RKO (cell line): Measurements from ENCODE around the gene PGGHG.

Source experiments
- DNase-seq: peaks from one replicate; pipeline ENCODE4 v3.0.0-alpha.2; 2016; ENCODE audit warnings: low spot score

PGGHG gene

DNA sequence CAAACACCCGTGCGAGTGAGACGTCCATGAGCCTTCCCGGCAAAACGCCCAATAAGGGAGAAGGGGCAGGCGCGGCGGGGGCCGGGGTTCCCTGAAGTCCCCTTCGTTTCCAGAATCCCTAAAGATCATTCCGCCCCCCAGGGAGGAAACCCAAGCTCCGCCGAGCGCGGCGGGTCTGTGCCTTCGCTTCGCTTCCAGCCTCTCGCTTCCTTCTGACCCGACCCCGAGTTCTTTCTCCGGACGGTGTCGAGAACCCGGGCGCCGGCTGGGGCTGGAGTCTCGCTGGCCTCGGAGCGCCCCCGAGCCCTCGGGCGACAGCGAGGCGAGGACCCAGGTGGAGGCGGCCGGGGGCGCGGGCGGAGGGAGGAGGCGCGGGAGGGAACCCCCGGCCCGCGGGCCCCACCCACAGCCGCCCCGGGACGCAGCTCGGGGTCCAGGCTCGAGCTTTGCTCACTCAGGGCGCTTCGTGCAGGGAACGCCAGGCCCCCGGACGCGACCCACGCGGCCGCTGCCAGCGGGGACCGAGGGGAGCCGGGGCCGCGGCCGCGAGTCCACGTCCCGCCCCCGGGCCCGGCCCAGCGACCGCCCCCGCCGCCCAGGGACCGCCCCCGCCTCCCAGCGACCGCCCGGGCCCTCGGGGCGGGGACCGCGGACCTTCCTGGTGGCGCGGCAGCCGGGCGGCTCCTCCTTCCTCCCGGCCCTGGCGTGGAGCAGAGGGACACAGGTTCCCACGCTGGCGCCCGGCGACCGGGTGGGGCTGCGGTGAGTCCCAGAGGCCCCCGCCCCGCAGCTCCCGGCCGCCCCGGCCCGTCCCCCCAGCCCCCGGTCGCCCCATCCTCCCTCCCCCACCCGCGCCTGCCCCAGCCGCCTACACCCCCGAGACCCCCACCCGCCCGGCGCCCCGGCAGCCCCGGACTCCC lies at the start of gene PGGHG:
Gene PGGHG (plus strand): TSS at position 649 of the 920 bp plus-strand sequence. CDS start 691 bp downstream, outside the sequence.
- peak; percentile 58 for DNase-seq

DNA sequence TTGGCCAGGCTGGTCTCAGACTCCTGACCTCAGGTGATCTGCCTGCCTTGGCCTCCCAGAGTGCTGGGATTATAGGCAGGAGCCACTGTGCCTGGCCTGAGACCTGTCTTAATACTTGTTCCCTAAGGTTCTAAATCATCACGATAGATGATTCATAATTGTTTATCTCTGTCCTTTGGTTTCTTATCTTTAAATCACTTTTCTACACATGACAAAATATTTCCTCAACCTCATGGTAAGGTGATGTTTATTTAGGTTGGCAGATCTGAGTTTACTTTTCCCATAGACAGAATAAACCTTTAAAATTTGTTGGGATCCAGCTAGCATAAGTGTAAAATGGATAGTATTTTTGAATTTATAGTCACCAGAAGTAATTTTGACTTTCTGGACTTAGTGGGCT lies 48.6 kb upstream of the PGGHG start:
- no peak for DNase-seq

DNA sequence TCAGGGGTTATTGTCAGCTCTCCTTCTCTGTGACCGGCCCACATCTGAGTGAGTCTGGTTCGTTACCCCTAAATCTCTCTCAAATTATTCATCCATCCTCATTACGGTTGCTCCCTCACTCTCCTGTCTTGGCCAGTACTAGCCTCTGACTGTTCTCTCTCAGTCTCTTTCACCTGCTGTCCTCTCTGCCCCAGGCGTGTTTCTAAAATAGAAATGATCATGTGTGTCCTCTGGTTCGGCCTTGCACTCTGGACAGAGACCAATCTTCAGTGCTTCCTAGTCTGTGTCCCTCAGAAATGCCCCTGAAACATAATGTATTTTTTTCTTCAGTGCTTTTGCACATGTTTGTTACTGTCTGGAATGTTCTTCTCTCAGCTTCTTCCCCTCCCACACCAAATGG lies 47.3 kb upstream of the PGGHG start:
- no peak for DNase-seq

DNA sequence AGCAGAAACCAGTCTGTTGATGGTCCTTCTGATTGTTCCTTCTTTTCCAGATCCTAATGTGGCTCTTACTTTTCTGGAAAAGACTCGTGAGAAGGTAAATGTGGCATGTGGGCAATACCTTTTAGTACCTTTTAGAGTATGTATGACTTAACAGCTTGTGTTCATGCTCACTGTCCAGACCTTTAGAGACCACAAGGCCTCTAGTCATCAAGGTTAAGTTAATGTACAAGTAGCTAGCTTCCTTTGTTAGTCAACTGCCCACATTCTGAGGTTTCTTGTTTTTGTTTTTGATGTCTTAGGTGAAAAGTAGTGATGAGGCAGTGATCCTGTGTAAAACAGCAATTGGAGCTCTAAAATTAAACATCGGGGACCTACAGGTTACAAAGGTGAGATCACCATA lies 44.5 kb upstream of the PGGHG start:
- no peak for DNase-seq

DNA sequence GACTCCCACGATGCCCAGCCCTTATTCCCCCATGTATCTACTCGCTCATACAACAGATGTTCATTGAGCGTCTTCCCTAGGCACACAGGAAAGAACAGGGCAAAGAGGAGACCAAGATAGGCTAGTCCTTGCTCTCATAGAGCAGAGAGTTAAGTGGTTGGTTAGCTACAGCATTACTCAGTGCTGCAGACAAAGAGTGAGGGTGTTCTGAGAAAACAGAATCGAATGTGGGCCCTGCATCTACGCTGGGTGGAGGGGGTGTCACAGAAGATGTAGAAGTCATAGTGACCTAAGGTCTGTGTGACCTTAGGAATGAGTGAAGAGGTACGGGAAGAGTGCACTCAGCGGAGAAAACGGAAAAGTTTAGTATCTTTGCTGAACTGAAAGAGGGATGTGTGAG lies 39.9 kb upstream of the PGGHG start:
- no peak for DNase-seq

DNA sequence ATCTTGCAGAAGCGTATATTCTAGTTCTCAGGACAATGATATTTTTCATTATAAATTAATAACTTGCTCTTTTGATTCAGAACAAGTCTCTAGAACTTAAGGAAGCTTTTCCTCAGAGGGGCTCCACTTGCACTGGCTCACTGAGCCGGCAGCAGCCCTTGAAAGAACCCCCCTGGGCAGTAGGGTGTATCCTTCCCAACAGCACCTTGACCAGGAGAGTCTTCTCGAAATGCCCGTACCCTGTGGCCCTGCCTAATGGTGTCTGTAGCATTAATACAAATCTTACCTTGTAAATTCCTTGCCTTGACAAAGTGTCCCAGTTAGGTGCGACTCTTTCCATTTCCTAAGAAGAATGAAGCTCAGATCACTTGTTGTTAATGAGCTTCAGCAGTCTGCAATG lies 38.7 kb upstream of the PGGHG start:
- no peak for DNase-seq

DNA sequence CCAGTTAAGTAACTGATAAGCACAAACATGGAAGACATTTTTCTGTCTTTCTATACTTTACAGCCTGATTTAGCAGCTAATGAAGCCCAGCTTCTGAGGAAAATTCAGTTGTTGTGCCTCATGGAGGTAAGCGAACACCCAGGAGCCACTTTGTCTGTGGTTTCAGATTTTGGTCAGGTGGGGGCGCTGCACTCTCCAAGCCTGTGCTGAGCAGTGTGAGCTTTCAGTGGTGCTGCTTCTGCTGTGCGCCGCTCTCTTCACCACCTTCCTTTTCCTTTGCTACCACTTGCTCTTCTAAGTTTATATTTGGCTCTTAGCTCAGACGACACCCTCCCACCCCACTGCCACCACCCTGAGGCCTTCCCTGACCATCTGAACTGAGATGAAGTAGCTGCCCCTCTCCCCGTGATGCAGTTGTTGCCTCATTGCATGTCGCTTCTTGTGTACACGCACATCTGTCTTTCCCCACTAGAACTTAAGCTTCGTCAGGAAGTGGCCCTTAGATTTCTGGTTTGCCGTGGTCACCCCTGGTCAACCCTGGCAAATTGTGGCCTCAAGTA lies 38.1 kb upstream of the PGGHG start:
- peak; percentile 53 for DNase-seq

DNA sequence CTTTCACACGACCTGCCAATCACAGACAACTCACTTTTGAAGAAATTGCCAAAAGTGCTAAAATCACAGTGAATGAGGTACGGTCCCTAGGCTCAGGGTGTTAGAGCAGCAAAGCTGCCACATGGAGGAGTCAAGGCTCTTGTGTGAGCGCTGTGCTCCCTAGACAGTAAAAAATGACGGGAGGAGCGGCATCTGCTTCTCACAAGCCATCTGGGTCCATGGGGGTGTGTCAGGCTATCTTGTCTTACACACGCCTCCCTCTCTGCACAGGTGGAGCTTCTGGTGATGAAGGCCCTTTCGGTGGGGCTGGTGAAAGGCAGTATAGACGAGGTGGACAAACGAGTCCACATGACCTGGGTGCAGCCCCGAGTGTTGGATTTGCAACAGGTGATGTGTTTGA lies 37.4 kb upstream of the PGGHG start:
- DNase-seq = no peak

DNA sequence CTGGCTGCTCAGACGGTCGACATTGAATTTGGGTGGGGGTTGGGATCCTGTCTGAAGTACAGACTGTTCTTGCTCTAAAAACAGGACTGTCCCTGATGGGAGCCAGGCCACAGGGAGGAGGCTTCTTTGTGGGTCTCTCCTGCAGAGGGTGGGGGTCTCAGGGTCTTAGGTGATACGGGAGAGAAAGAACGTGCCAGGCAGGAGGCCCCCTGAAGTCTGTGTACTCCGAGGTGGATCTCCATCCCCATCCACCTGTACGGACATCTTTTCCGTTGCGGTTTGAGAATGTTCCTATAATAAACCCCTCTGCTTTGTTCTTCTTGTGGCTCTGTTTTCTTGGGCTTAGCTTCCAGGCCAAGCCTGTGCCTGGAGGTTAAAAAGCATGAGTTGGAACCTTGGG lies 36.3 kb upstream of the PGGHG start:
- DNase-seq = no peak

DNA sequence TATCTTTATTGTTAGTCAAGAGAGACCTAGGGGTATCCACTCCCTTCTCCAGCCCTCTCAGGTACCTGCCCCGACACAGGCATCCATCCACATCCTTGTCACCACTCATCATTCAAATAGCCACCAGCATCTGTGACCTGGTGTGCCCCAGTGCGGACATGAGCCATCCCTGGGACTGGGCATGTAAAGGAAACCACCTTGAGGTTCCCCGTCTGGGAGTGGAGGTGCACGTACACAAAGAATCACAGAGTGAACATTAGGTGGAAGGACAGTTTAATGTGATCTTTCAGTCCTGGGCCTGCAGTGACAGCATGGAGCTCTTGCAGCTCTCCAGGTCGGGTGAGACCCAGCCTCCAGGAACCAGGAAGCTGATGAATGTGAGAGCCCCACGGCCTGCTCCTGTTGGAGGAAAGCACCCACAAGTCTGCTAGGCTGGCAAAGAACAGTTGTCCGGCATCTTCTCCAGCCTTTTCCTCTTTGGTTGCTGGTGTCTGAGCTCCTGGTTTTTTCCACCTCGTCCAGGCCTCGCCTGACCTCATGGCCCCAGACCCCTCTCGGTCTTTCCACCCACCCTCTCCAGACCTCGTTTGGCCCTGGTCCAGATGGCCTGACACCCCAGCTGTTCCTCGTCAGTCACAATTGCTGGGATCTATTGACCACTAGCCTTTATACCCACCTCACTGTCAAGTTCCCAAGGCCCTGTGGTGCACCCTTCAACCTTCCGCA lies 35.6 kb upstream of the PGGHG start:
- no peak for DNase-seq

DNA sequence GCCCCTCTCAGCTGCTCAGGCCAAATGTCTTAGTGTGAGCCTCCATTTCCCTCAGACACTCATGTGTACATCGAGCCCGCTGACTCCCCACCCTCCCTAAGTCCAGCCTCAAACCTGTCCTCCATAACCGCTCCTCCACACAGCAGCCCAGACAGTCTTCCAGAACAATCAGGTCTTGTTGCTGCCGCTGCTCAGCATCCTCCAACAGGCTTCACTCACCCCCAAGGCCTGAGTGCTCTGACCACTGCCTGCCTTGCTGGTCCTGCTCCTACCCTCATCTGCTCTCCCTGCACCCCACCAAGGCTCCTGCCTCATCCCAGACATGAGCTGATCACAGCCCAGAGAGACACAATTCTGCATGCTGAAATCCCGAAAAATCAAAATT lies 35.0 kb upstream of the PGGHG start:
- no peak for DNase-seq

DNA sequence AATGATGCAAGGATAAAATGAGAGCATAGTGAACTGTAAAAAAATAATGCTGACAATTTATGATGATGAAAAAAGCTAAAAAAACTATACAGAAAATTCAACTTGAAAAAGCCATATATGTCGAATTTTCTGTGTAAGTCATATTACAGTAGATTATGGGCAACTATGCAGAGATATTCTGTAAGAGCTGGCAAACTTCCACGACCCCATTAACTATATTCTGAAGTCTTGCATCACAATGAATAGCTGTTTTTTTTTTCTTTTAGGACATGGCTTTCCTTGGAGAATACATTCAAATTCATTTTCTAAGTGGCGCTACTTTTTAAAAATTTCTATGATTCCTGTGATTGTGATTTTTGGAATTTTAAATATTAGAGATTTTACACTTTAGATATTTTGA lies 33.8 kb upstream of the PGGHG start:
- DNase-seq = no peak

DNA sequence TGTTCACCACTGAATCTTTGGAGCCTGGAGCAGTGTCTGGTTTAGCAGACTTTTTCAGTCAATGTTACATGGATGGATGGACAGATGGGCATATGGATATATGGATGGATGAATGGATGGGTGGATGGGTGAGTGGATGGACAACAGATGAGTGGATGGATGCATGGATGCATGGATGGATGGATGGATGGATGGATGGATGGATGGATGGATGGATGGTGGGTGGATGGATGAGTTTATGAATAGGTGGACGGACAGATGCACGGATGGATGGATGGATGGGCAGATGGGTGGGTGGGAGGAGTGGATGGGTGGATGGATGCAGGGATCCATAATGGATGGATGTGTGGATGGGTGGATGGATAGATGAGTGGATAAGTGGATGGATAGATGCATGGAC lies 33.1 kb upstream of the PGGHG start:
- no peak for DNase-seq

DNA sequence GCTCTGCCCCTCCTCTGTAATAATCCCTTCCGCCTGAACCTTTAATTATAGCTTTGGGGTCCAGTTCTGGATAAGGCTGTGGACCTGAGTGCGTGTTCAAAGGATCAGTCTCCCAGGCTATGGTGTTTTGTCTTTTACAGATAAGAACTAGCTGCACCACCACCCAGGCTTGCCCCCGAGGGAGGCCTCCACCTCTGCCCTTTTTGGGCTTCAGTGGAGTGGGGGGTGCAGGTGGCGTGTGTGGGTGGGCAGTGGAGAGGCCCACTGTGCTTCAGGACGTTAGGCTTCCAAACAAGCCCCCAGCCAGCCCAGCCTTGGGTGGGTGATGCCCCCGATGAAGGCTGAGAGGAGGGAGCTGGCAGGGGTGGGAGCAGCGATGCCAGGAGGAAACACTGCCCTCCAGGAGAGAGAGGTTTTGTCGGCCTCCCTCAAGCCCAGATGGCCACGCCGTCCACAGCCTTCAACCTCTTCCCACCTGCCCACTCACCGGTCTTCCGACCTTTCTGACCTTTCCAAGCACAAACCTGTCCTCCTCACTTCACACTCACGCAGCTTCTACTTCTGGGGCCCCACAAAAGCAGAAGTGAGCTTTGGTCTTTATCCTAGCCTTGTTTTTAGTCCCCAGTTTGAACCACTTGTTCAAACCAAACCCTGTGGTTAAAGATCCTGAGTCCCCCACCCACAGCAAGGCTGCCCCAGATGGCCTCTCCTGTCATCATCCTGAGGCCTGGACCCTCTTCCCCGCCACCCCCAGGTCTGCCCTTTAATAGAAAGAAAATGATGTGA lies 31.8 kb upstream of the PGGHG start:
- no peak for DNase-seq

DNA sequence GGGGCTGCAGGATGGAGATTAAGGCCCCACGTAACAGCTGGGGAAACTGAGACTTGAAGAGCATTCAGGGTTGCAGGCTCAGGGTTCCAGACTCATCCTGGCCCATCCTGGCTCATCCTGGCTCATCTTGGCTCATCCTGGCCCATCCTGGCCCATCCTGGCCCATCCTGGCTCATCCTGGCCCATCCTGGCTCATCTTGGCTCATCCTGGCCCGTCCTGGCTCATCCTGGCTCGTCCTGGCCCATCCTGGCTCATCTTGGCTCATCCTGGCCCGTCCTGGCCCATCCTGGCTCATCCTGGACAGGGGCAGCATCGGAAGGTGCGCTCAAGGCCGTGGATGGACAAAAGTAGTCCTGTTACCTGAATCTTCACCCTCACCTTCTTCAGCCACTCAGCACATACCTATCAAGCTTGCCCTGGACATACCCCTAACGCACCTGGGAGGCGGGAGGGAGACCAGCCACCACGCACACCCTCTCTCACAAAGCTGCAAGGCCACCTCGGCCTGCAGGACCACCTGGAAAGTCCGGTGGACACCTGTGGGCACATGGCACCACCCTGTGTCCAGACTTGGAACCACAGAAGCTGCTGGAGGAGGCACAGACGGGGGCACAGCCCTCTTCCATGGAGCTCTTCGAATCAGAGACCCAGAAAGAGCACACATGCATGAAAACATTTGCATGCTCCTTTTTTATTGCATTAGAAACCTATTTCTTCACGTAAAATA lies 31.0 kb upstream of the PGGHG start:
- no peak for DNase-seq

DNA sequence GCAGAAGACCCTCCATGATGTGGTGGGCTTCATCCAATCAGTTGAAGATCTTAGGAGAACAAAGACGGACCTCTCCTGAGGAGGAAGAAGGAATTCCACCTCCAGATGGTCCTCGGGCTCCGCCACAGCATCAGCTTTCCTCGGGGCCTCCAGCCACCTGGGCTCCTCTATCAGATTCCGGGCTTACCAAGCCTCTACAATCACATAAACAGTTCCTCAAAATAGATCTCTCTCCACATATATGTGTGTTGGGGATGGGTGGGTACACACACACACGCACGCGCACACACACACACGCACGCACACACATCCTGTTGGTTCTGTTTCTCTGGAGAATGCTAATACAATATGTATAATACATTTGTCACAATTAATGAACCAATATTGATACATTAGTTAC lies 29.5 kb upstream of the PGGHG start:
- DNase-seq = no peak

DNA sequence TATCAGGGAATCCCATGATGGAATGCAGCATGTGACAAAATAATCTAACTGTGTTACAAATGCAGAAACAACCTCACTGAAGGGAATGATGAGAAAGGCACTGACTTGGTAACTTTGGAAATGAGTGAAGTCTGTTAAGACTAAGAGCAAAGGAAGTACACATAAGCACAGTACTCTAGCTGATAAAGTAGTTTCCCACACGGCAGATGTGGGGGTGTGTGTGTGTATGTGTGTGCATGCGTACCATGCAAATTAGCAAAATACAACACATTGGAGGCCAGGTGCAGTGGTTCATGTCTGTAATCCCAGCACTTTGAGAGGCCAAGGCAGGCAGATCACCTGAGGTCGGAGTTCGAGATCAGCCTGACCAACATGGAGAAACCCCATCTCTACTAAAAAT lies 27.3 kb upstream of the PGGHG start:
- no peak for DNase-seq

DNA sequence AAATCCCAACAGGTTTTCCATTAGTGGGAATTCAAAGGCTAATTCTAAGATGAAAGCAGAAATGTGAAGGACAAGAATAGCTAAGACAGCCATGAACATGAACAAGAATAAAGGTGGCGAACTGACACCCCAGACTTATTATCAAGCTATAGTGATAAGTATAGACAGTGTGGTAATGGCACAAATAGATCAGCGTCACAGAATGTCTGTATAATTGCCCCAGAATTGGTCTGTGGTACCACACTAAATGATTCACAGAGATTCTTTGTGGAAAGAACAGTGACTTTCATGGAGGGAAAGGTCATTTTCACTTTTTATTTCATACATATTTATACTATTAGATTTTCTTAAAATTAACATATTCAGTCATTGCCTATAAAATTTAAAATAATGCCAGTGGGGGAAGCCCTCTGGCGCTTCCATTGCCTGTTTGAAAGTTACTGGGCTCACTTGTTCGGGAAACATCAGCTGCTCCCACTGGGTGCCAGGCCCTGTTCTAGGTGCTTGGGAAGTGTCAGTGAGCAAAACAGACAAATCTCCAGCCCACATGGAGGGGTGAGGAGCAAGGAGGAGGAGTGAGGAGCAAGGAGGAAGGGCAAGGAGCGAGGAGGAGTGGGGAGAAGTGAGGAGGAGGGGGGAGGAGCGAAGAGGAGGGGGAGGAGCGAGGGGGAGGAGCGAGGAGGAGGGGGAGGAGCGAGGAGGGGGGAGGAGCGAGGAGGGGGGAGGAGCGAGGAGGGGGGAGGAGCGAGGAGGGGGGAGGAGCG lies 22.1 kb upstream of the PGGHG start:
- DNase-seq = no peak

DNA sequence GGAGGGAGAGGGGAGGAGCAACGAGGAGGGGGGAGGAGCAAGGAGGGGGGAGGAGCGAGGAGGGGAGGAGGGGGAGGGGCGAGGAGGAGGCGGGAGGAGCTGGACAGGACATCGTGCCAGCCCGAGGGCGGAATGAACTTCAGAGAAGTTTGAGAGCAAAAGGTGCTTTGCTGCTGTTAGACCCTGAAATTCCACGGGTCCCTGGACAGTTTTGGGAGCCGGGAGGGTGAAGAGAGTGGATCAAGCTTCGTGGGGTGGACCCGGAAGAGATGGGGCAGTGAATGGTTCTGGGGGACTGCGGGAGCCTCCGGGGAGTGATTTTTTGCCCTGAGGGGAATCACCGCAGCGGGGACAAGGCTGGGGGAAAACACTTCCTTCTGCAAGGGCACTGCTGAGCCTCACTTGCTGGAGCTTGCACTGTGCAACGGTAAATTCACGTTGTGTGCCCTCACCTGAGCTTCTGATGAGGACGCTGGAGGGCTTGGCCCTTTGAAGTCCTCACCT lies 21.4 kb upstream of the PGGHG start:
- DNase-seq = no peak

DNA sequence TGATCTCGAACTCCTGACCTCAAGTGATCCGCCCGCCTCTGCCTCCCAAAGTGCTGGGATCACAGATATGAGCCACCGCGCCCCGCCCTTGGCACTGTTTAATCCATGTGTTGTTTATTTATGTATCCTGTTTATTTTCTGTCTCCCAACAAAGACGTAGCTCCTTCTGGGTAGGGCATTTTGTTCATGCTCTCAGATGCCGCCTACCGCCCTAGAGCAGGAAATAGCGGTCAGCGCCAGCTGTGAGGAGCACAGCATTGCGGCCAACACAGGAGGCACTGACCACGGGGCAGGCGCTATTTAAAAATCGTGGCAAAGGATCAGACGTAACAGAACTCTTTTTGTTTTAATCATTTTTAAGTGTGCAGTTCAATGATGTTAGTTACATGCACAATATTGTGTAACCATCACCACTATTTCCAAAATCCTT lies 20.2 kb upstream of the PGGHG start:
- peak; percentile 78 for DNase-seq
